ENCODE data around the gene C1orf52.

Gene C1orf52

DNA sequence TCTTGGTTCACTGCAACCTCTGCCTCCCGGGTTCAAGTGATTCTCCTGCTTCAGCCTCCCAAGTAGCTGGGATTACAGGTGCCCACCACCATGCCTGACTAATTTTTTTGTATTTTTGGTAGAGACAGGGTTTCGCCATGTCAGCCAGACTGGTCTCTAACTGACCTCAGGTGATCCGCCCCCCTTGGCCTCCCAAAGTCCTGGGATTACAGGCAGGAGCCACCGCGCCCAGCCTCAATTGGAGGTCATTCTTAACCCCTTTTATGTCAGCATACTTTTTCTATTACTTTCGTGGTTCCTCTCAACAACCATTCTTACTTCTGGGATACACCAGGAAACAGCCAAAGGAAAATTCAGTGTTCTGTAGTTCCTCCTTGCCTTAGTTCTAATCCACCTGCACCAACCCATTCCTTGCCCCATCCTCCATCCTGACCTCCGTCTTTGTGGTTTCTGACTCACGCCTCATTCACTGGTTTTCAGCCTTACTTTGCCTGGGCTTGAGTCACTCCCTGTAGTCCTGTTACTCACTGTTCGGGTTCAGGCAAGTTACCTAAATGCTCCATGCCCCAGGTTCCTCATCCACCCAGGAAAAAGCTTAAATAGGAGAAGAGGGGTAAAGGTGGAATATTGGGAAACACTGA, 29.9 kb upstream of the C1orf52 start:
- no peak for DNase-seq (ENCODE audit: low spot score in 2 of 2)
- Mint-ChIP-seq H3K27ac (peak overlapping the region; percentile 87), H3K36me3 (peaks cover 15% of the 10 kb centered on the region)

DNA sequence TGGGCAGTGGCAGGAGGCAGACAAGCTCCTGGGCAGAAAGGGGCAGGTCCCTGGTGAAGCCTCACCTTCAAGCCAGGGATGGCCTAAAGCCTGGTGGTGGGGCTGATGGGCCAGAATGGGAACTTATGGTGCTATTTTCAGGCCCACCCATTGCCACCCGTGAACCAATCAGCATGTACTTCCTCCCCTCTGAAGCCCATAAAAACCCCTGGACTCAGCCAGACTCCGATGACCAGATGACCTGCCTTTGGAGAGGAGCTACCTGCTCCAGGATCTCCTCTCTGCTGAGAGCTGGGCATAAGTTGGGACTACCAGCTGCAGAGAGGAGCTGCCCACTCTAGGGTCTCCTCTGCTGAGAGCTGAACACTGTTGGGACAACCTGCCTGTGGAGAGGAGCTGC, 24.7 kb upstream of the C1orf52 start:
- ATAC-seq (ENCODE audit: low read depth) (no peak), DNase-seq (ENCODE audit: low spot score in 2 of 2) (no peak)
- no peak overlapping the region for H3K4me3 Mint-ChIP-seq
- H3K36me3 Mint-ChIP-seq = peaks cover 26% of the 10 kb centered on the region
- no peaks in the 10 kb centered on the region for H3K27me3 Mint-ChIP-seq
- H3K9me3 Mint-ChIP-seq = peaks cover 2% of the 10 kb centered on the region
- H3K27ac Mint-ChIP-seq = no peak overlapping the region
- H3K4me1 Mint-ChIP-seq = peaks cover 13% of the 10 kb centered on the region

More for the DNA sequence above, 29.9 kb upstream of the C1orf52 start:
- H3K4me3 Mint-ChIP-seq = peak overlapping the region; percentile 75
- peaks cover 31% of the 10 kb centered on the region for H3K4me1 Mint-ChIP-seq
- ATAC-seq (ENCODE audit: low read depth) = peak; percentile 14
- H3K9me3 Mint-ChIP-seq = peaks cover 2% of the 10 kb centered on the region
- no peaks in the 10 kb centered on the region for H3K27me3 Mint-ChIP-seq

DNA sequence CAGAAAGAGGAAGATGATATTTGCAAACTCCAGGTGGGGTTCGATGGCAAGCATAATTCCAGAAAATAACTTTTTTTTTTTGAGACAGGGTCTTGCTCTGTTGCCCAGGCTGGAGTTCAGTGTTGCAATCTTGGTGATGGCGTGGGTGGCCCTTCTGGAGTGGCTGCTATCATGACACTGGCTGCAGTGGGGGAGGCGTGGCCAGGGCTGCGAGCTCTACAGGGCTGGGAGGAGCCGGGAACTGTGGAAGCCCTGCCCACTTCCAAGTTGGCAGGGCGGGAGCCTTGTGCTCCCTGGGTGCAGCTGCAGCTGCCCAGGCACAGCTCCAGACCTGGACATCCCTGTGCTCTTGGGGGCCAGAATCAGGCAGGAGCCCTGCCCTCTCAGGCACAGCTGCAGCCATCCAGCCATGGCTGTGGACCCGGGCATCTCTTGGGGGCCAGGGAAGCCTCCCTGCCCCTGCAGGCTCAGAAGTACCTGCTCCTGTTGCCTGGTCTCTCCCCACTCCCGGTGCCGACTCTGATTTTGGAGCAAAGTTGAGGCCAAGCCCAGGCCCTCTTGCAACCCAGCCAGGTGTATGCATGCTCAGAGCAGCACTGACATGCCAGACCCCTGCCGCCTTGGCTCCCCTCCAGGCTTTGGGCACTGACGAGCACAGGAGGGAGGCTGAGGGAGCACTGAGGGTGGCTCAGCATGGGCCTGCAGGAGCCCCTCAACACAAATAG, 24.2 kb upstream of the C1orf52 start:
- no peaks in the 10 kb centered on the region for H3K27me3 Mint-ChIP-seq
- DNase-seq (ENCODE audit: low spot score in 2 of 2) (no peak), ATAC-seq (ENCODE audit: low read depth) (no peak)
- peaks cover 18% of the 10 kb centered on the region for H3K4me1 Mint-ChIP-seq
- H3K27ac Mint-ChIP-seq = no peak overlapping the region
- H3K4me3 Mint-ChIP-seq = no peak overlapping the region
- H3K36me3 Mint-ChIP-seq = peaks cover 30% of the 10 kb centered on the region
- peaks cover 2% of the 10 kb centered on the region for H3K9me3 Mint-ChIP-seq

DNA sequence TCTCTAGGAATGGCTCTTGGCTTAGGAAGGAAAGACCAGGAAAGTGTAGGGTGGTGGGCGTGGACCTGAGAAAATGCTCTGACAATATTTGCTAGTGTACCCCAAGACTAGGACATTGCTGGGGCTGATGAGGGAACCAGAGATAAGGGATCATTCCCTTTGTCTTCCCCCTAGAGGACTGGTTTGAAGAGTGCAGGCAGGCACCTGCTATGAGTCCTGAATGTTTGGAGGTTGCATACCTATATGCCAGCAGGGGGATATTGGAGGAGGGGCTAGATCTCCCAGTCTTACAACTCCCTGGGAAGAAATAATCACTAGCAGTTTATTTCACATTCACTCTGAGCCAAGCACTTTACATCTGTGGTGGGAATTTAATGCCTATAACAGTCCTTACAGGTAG, 23.0 kb upstream of the C1orf52 start:
- no peak for DNase-seq (ENCODE audit: low spot score in 2 of 2)
- Mint-ChIP-seq H3K4me3 (no peak overlapping the region), H3K27me3 (no peaks in the 10 kb centered on the region), H3K27ac (no peak overlapping the region), H3K36me3 (peaks cover 30% of the 10 kb centered on the region), H3K9me3 (peaks cover 2% of the 10 kb centered on the region), H3K4me1 (peaks cover 18% of the 10 kb centered on the region)
- ATAC-seq (ENCODE audit: low read depth) = no peak

DNA sequence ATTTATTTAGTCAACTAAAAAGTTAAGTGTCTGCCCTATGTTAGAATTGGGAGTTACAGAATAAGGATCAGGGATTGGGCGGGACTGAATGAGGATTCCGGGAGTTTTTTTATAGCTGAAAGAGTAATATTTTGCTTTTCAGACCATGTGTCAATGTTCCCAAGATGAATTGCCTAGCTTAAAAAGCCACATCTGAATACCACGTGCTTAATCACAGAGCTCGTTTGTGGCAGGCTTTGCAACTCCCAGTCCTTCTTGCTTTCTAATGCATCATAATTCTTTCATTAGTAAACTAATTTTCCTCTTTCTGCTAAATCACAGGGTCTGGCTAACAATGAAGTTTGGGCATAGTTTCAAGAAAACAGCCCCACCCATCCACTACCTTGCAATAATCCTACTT, 21.2 kb upstream of the C1orf52 start:
- peaks cover 22% of the 10 kb centered on the region for H3K4me1 Mint-ChIP-seq
- H3K36me3 Mint-ChIP-seq = peaks cover 23% of the 10 kb centered on the region
- ATAC-seq (ENCODE audit: low read depth) (no peak), DNase-seq (ENCODE audit: low spot score in 2 of 2) (no peak)
- H3K4me3 Mint-ChIP-seq = no peak overlapping the region
- no peak overlapping the region for H3K27ac Mint-ChIP-seq
- no peaks in the 10 kb centered on the region for H3K9me3 Mint-ChIP-seq
- no peaks in the 10 kb centered on the region for H3K27me3 Mint-ChIP-seq

DNA sequence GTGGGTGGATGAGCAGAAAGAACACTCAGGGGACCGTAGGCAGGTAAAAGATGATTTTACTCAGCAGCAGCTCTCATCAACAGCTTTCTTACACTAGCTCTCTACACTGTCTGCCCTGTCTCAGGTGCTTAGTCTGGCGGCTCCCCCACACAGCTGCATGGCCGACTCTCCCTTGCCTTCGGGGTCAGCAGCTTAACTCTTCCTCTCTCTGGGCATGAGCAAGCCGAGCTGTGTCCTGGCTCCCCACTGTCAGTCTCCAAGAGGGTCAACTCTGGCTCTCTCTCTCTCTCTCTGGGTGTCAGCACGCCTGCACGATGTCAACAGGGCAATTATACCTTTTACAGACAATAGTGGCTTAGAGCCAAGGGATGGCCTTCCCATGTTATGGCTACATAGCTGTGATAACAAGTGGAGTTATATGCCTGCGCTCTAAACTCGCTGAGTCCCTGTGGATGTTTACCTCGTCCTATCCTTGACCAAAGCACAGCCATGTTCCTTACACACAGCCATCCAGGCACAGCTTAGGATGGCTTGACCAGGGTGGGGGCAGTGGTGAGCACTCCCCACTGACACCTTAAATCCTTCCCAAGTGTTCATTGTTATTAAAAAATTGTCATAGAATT, 20.1 kb upstream of the C1orf52 start:
- Mint-ChIP-seq H3K27me3 (no peaks in the 10 kb centered on the region), H3K36me3 (peaks cover 21% of the 10 kb centered on the region), H3K4me3 (peak overlapping the region; percentile 21), H3K9me3 (no peaks in the 10 kb centered on the region), H3K4me1 (peaks cover 31% of the 10 kb centered on the region), H3K27ac (peak overlapping the region; percentile 10)
- DNase-seq (ENCODE audit: low spot score in 2 of 2) = no peak
- no peak for ATAC-seq (ENCODE audit: low read depth)

DNA sequence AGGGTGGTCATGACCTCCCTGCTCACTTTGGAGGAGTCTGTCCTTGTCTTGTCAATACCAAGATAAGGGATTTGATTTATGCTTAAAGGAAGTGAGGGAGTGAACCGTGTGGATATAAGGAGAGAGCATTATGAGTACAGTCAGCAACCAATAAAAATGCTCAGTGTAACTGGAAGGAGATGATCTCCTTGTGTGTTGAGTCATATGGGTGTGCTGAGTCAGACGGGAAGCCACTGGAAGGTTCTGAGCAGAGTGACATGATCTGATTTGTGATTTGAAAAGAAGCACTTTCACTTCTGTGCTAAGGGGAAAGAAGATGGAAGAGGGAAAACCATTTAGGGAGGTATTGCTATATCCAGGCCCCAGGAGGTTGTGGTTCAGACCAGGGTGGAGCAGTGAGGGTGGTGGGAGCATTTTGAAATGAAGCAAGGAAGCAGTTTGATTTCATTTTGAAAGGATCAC, 19.4 kb upstream of the C1orf52 start:
- no peaks in the 10 kb centered on the region for H3K27me3 Mint-ChIP-seq
- DNase-seq (ENCODE audit: low spot score in 2 of 2) (no peak), ATAC-seq (ENCODE audit: low read depth) (no peak)
- H3K9me3 Mint-ChIP-seq = no peaks in the 10 kb centered on the region
- peak overlapping the region; percentile 10 for H3K27ac Mint-ChIP-seq
- H3K36me3 Mint-ChIP-seq = peaks cover 19% of the 10 kb centered on the region
- H3K4me3 Mint-ChIP-seq = peak overlapping the region; percentile 21
- H3K4me1 Mint-ChIP-seq = peaks cover 35% of the 10 kb centered on the region

DNA sequence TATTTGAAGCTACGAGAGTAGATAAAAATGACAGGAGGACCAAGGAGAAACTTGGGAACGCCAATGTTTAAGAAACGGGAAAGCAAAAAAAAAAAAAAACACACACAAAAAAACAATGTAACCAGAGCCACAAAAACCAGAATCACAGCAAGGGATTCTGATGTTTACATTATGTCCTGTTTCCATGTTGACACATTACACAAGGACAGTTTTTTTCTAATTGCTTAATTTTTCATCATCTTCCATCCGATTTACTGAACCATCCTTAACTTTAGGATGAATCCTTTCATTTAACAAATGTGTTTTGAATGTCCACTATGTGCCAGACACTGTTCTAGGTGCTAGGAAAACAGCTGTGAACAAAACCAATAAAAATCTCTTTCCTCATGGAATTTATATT, 18.3 kb upstream of the C1orf52 start:
- H3K27me3 Mint-ChIP-seq = no peaks in the 10 kb centered on the region
- peaks cover 45% of the 10 kb centered on the region for H3K4me1 Mint-ChIP-seq
- no peak overlapping the region for H3K4me3 Mint-ChIP-seq
- no peaks in the 10 kb centered on the region for H3K9me3 Mint-ChIP-seq
- peaks cover 27% of the 10 kb centered on the region for H3K36me3 Mint-ChIP-seq
- no peak for DNase-seq (ENCODE audit: low spot score in 2 of 2)
- peak overlapping the region; percentile 97 for H3K27ac Mint-ChIP-seq
- ATAC-seq (ENCODE audit: low read depth) = no peak

DNA sequence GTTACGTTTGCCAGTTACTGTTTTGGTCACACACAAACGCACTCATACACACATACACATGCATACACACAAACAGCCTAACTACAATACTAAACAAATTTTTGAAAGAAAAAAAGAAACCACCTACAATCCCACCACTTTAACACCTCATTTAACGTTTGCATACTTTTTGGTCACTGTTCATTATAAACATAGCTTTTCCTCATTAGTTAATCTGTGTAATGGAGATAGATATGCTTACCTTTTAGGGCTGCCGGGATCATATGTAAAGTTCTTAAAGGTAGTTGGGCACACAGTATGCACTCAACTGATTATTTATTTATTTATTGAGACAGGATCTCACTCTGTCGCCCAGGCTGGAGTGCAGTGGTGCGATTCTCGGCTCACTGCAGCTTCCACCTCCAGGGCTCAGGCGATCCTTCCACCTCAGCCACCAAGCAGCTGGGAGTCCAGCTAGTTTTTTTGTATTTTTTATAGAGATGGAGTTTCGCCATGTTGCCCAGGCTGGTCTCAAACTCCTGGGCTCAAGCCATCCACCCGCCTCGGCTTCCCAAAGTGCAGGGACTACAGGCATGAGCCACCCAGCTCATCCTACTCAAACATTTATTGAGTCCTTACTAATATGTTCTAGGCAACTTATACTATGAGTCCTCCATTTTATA, 17.6 kb upstream of the C1orf52 start:
- no peaks in the 10 kb centered on the region for H3K9me3 Mint-ChIP-seq
- peak overlapping the region; percentile 94 for H3K4me3 Mint-ChIP-seq
- peaks cover 43% of the 10 kb centered on the region for H3K4me1 Mint-ChIP-seq
- peak overlapping the region; percentile 97 for H3K27ac Mint-ChIP-seq
- ATAC-seq (ENCODE audit: low read depth) = no peak
- peaks cover 30% of the 10 kb centered on the region for H3K36me3 Mint-ChIP-seq
- DNase-seq (ENCODE audit: low spot score in 2 of 2) = no peak
- H3K27me3 Mint-ChIP-seq = no peaks in the 10 kb centered on the region

DNA sequence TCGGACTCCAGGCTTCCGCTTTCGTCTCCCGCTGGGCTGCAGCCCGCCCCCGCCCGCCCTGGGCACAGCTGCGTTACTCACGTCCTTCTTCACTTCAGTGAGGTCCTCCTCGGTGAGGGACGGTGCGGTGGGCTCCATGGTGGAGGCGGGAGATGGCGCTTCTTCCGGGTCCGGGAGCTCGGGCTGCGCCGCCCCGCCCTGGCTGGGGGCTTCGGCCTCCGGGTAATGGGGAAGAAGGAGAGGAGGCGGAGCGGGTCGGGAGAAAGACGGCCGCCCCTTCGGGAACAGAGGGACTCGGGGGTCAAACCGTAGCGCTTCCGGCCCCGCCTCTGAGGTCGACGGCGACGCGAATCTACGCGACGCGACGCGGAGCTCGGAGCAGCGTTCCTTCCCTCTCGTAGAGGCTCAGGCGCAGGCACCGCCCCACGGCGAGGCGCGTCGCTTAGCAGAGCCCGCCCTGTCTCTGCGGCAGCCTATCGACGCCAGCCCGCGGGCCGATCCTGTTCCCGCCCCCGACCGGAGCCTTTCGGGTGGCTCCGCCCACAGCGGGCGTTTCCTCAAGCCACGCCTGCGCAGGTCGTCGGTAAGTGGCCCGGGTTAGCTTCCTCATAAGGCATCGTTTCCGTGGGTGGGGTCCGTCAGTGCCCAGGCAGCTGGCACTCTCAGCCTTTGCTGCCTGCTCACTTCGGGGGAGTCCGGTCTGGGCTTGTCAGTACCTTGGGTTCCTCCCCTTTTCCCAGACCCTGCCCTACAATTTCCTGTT, 16.9 kb upstream of the C1orf52 start, which contains the start of gene BCL10:
Gene BCL10 (minus strand): TSS at position 418 of the 763 bp plus-strand sequence. CDS start 280 bp downstream, at position 138.
- H3K27me3 Mint-ChIP-seq = no peaks in the 10 kb centered on the region
- H3K4me3 Mint-ChIP-seq = peak within 1 kb of the TSS; percentile 94
- H3K9me3 Mint-ChIP-seq = no peaks in the 10 kb centered on the region
- H3K4me1 Mint-ChIP-seq = peaks cover 43% of the 10 kb centered on the region
- peak within 1 kb of the TSS; percentile 97 for H3K27ac Mint-ChIP-seq
- DNase-seq (ENCODE audit: low spot score in 2 of 2) = peak; percentile 97 to 98
- peaks cover 25% of the 10 kb centered on the region for H3K36me3 Mint-ChIP-seq
- peak; percentile 87 for ATAC-seq (ENCODE audit: low read depth)

DNA sequence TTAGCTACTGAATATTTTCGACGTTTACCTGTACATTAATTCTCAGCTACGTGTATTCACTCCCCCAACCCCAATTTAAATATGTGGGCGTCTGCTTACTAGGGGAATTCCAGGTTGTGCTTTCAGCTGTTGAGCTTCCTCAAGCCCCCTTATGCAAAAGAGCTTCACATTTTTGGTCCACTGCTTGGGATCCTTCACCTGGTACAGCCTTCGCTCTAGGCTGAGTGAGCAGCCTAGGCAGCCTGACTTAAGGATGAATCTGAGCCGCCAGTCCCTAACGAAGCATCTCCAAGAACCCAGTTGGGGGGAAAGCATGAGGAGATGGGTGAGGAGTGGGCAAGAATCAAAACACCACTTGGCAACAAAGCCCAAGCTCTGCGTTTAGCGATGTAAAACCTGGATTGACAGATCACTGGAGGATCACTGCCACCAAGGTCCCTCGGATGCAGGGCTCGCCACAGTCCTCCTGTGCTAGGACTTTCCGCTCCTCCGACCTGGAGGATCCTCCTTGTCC, 16.3 kb upstream of the C1orf52 start:
- Mint-ChIP-seq H3K27me3 (no peaks in the 10 kb centered on the region), H3K27ac (peak overlapping the region; percentile 97), H3K36me3 (peaks cover 27% of the 10 kb centered on the region), H3K4me1 (peaks cover 48% of the 10 kb centered on the region), H3K9me3 (no peaks in the 10 kb centered on the region), H3K4me3 (peak overlapping the region; percentile 94)
- ATAC-seq (ENCODE audit: low read depth) (peak; percentile 41), DNase-seq (ENCODE audit: low spot score in 2 of 2) (peak; percentile 61 to 70)

DNA sequence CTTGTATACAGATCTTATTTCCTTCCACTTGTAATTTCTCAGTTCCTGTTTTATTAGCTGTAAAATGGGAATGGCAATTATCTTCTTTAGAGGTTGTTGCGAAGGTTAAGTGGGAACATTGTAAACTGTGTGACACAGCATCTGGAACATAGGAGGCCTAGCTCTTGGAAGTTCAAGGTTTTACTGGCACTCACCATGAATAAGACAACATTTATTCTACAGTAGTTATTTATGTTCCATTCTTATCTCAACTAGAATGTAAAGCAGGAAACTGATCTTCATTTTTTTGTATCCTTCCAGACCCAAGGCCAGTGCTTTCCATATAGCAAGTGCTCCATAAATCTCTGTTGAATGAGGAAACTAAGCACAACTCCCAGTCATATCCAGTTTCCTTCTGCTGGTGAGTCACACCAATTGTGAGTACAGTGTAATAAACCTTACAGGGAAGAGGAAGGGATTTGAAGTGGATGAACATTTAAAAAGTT, 15.5 kb upstream of the C1orf52 start:
- H3K9me3 Mint-ChIP-seq = no peaks in the 10 kb centered on the region
- peak overlapping the region; percentile 97 for H3K27ac Mint-ChIP-seq
- no peaks in the 10 kb centered on the region for H3K27me3 Mint-ChIP-seq
- H3K4me1 Mint-ChIP-seq = peaks cover 48% of the 10 kb centered on the region
- no peak for DNase-seq (ENCODE audit: low spot score in 2 of 2)
- ATAC-seq (ENCODE audit: low read depth) = no peak
- H3K4me3 Mint-ChIP-seq = peak overlapping the region; percentile 94
- peaks cover 27% of the 10 kb centered on the region for H3K36me3 Mint-ChIP-seq

DNA sequence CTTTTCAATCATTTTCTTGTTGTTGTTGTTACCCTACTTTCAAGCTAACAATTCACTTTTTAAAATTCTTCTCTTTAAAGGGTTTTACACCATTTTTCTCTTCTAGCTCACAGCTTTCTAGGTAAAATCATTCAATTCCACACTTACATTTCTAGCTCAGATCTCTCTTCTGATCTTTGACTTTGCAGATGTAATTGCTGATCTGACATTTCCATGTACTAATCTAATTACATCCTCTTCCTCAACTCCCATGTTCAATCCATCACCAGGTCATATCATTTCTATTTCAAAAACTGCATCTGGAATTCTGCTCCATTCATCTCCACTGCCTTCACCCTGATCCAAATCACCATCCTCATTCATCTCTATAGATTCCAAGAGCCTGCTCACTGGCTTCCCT, 13.9 kb upstream of the C1orf52 start:
- Mint-ChIP-seq H3K27ac (peak overlapping the region; percentile 97), H3K27me3 (no peaks in the 10 kb centered on the region), H3K9me3 (no peaks in the 10 kb centered on the region), H3K4me1 (peaks cover 40% of the 10 kb centered on the region), H3K36me3 (peaks cover 26% of the 10 kb centered on the region), H3K4me3 (peak overlapping the region; percentile 15)
- ATAC-seq (ENCODE audit: low read depth) (no peak), DNase-seq (ENCODE audit: low spot score in 2 of 2) (no peak)
